Stimulated activated CD4-positive, alpha-beta T cell treated with anti-CD3 and anti-CD28 coated beads, Interleukin-15, amount 100 ng/mL, for 24 hours (primary cell): ENCODE results near the gene HBE1.
"Not testable (repeated sequence)": the region's sequence is repeated elsewhere in the genome, so short reads cannot be mapped to it uniquely, and the experiment has no call there.

Experiments used
- DNase-seq: peaks from one replicate; pipeline ENCODE4 v3.0.0-alpha.2; 2020

Gene HBE1

GRCh38 chr11:5252192-5252918 is 17.4 kb downstream of the HBE1 start:
- DNase-seq = no peak

GRCh38 chr11:5251746-5252145 is 18.0 kb downstream of the HBE1 start:
- DNase-seq = no peak

GRCh38 chr11:5250543-5251204 is 19.1 kb downstream of the HBE1 start:
- DNase-seq = no peak

GRCh38 chr11:5249807-5250396 is 19.8 kb downstream of the HBE1 start, which contains the start of gene HBG1:
Gene HBG1 (minus strand): TSS chr11:5249857. CDS start chr11:5249804, 53 bp downstream.
- DNase-seq = not testable (repeated sequence)

- not testable (repeated sequence) for DNase-seq
These were observed 21.2 kb downstream of the HBE1 start for GRCh38 chr11:5248498-5248897.

- DNase-seq = no peak
These were observed 22.1 kb downstream of the HBE1 start for GRCh38 chr11:5247472-5248192.

GRCh38 chr11:5246772-5247471 is 22.8 kb downstream of the HBE1 start:
- no peak for DNase-seq

GRCh38 chr11:5245155-5245554 is 24.6 kb downstream of the HBE1 start:
- no peak for DNase-seq

GRCh38 chr11:5243816-5244180 is 25.9 kb downstream of the HBE1 start:
- no peak for DNase-seq

GRCh38 chr11:5242933-5243815 is 26.6 kb downstream of the HBE1 start:
- no peak for DNase-seq

GRCh38 chr11:5242208-5242607 is 27.5 kb downstream of the HBE1 start:
- no peak for DNase-seq

GRCh38 chr11:5241458-5241857 is 28.3 kb downstream of the HBE1 start:
- DNase-seq = no peak

- no peak for DNase-seq
These were observed 29.3 kb downstream of the HBE1 start for GRCh38 chr11:5240458-5240857.

GRCh38 chr11:5240056-5240455 is 29.7 kb downstream of the HBE1 start:
- DNase-seq = no peak

GRCh38 chr11:5239046-5239445 is 30.7 kb downstream of the HBE1 start:
- no peak for DNase-seq

GRCh38 chr11:5238486-5238885 is 31.3 kb downstream of the HBE1 start:
- DNase-seq = no peak

- DNase-seq = no peak
These were observed 32.3 kb downstream of the HBE1 start for GRCh38 chr11:5237420-5237819.

- DNase-seq = no peak
These were observed 34.2 kb downstream of the HBE1 start for GRCh38 chr11:5235364-5236095.

GRCh38 chr11:5234381-5234834 is 35.3 kb downstream of the HBE1 start, which contains the start of gene HBD:
Gene HBD (minus strand): TSS chr11:5234483. CDS start chr11:5234433, 50 bp downstream.
- DNase-seq = no peak

GRCh38 chr11:5233307-5233706 is 36.4 kb downstream of the HBE1 start:
- no peak for DNase-seq

- no peak for DNase-seq
These were observed 36.9 kb downstream of the HBE1 start for GRCh38 chr11:5232821-5233220.
